GM12878 (cell line): ENCODE data around the gene SIGLEC5. TPM values are rescaled to one million over a fixed set of nuclear protein-coding genes. Genes with fewer than 3 reads are reported as not detected.

Source experiments
- CBX5 ChIP-seq: sonication (generic); IDR thresholded peaks from 2 replicates; pipeline ENCODE4 v1.6.1; 2016; ENCODE audit warnings: low read depth, moderate library complexity, mild to moderate bottlenecking, inconsistent platforms
- CEBPB ChIP-seq, 2 experiments: fragments of 150-350 bp in 1 of 2; IDR thresholded peaks; 2 replicates each; pipeline ENCODE4 v1.6.1; 2012 to 2014; ENCODE audit warnings: low read depth in 2 of 2, low read length in 2 of 2, borderline replicate concordance in 1 of 2, inconsistent platforms in 1 of 2
- MYC ChIP-seq: IDR thresholded peaks from 2 replicates; pipeline ENCODE4 v1.6.1; 2011; ENCODE audit warnings: mild to moderate bottlenecking, low read length, moderate library complexity, inconsistent platforms; ENCODE audit not compliant: insufficient read depth, insufficient replicate concordance, insufficient read length, severe bottlenecking
- NRF1 ChIP-seq: conservative IDR thresholded peaks from 2 replicates; pipeline ENCODE4 v1.6.1; 2011; ENCODE audit warnings: mild to moderate bottlenecking, low read depth, low read length, improper control_type of control experiment
- POLR2A ChIP-seq: IDR thresholded peaks from 2 replicates; pipeline ENCODE4 v1.6.1; 2011; ENCODE audit warnings: low read depth, mild to moderate bottlenecking, low read length
- POLR2AphosphoS5 ChIP-seq: IDR thresholded peaks from 2 replicates; pipeline ENCODE4 v1.6.1; 2011; ENCODE audit warnings: mild to moderate bottlenecking, low read length, inconsistent platforms
- SMAD1 ChIP-seq: fragments of 450-650 bp; IDR thresholded peaks from 2 replicates; pipeline ENCODE4 v1.6.1; 2018; ENCODE audit warnings: mild to moderate bottlenecking, low read depth; ENCODE audit not compliant: partially characterized antibody
- ZSCAN29 ChIP-seq: fragments of 450-650 bp; IDR thresholded peaks from 2 replicates; pipeline ENCODE4 v1.6.1; 2017; ENCODE audit warnings: mild to moderate bottlenecking, moderate library complexity
- polyA plus RNA-seq, 11 experiments: library from polyadenylated mRNA; depleted of rRNA in 4 of 11; unstranded in 6 of 11; stranded (reverse) in 5 of 11; fragments of >200 nt; fragmentation: Nextera tagmentation in 4 of 11; fragmentation: Illumina TruSeq in 1 of 11; extraction: Ambion mirVana in 4 of 11; extraction: Trizol in 1 of 11; gene quantifications; 1 replicate in 1 of 11; 2 replicates in 10 of 11; pipeline versions ENCODE4 v1.2.1 to v1.2.3, GENCODE V29; 2011 to 2016; ENCODE audit warnings: inconsistent platforms in 2 of 11, missing spikeins in 2 of 11, low read depth in 1 of 11
- total RNA-seq, 4 experiments: library from RNA; depleted of rRNA in 3 of 4; stranded (reverse); fragments of >200 nt in 3 of 4; fragmentation: Illumina TruSeq in 1 of 4; extraction: Trizol in 1 of 4; gene quantifications; 2 replicates each; pipeline versions ENCODE4 v1.2.1 to v1.2.3, GENCODE V29; 2013 to 2021
- TF ChIP-seq, protein P1 (sequence below): fragments of 450-650 bp; IDR thresholded peaks from 2 replicates; pipeline ENCODE4 v1.6.1; 2016; ENCODE audit warnings: mild to moderate bottlenecking, moderate library complexity, borderline replicate concordance
- TF ChIP-seq, protein P2 (sequence below): fragments of 450-650 bp; IDR thresholded peaks from 2 replicates; pipeline ENCODE4 v1.6.1; 2017; ENCODE audit warnings: mild to moderate bottlenecking
- TF ChIP-seq, protein P3 (sequence below): fragments of 150-350 bp; IDR thresholded peaks from 2 replicates; pipeline ENCODE4 v1.6.1; 2016; ENCODE audit warnings: low read depth, low read length
- TF ChIP-seq, protein P4 (sequence below): IDR thresholded peaks from 2 replicates; pipeline ENCODE4 v1.6.1; 2012; ENCODE audit warnings: low read depth, low read length, improper control_type of control experiment

Gene SIGLEC5
- total and polyA plus RNA-seq, 10 of the 15 experiments (the other 5 are each of a cell fraction or from before 2014, with no cell fraction given): 0.05 to 2.5 (median 1.4) TPM; not detected in 1

DNA sequence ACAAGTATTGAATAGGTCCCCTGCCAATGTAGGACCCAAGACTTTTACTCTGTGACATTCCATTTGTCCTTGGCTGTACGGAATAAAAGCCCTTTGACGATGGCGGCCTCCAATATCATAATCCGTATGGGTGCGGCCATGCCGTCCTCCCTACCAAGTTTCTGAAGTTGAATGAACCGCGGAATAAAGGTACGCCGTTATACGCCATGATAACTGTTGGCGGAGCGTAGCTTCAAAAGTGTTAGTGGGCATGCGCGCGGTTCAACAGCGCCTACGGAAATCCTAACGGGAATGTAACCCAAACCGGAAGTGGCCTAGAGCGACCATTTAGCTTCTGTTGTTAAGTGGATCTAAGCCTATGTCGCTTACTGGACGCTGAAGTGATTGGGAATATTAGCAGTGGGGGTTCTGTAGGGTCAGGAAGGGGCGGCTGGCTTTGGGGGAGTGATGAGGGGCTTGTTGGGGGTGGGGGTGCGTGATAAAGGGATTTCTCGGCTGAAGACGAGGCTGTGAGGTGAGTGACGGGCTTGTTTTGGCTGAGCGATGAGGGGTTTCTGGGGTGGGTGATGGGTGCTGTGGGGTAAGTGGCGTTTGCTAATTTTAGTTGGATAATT, 59.1 kb downstream of the SIGLEC5 start, which contains the start of gene ZNF175 (continued):
- TF ChIP-seq, protein P1, sequence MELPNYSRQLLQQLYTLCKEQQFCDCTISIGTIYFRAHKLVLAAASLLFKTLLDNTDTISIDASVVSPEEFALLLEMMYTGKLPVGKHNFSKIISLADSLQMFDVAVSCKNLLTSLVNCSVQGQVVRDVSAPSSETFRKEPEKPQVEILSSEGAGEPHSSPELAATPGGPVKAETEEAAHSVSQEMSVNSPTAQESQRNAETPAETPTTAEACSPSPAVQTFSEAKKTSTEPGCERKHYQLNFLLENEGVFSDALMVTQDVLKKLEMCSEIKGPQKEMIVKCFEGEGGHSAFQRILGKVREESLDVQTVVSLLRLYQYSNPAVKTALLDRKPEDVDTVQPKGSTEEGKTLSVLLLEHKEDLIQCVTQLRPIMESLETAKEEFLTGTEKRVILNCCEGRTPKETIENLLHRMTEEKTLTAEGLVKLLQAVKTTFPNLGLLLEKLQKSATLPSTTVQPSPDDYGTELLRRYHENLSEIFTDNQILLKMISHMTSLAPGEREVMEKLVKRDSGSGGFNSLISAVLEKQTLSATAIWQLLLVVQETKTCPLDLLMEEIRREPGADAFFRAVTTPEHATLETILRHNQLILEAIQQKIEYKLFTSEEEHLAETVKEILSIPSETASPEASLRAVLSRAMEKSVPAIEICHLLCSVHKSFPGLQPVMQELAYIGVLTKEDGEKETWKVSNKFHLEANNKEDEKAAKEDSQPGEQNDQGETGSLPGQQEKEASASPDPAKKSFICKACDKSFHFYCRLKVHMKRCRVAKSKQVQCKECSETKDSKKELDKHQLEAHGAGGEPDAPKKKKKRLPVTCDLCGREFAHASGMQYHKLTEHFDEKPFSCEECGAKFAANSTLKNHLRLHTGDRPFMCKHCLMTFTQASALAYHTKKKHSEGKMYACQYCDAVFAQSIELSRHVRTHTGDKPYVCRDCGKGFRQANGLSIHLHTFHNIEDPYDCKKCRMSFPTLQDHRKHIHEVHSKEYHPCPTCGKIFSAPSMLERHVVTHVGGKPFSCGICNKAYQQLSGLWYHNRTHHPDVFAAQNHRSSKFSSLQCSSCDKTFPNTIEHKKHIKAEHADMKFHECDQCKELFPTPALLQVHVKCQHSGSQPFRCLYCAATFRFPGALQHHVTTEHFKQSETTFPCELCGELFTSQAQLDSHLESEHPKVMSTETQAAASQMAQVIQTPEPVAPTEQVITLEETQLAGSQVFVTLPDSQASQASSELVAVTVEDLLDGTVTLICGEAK: peak; percentile 93
- TF ChIP-seq, protein P2, sequence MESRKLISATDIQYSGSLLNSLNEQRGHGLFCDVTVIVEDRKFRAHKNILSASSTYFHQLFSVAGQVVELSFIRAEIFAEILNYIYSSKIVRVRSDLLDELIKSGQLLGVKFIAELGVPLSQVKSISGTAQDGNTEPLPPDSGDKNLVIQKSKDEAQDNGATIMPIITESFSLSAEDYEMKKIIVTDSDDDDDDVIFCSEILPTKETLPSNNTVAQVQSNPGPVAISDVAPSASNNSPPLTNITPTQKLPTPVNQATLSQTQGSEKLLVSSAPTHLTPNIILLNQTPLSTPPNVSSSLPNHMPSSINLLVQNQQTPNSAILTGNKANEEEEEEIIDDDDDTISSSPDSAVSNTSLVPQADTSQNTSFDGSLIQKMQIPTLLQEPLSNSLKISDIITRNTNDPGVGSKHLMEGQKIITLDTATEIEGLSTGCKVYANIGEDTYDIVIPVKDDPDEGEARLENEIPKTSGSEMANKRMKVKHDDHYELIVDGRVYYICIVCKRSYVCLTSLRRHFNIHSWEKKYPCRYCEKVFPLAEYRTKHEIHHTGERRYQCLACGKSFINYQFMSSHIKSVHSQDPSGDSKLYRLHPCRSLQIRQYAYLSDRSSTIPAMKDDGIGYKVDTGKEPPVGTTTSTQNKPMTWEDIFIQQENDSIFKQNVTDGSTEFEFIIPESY: no peak
- TF ChIP-seq POLR2AphosphoS5 (peak; percentile 47; the same call in 1 of the 2 replicates), ZSCAN29 (no peak), CBX5 (no peak), CEBPB (IDR thresholded peaks at IDR 0.05; ENCODE audit: borderline replicate concordance in 1 of 2, low read depth in 2 of 2, low read length in 2 of 2) (no peak), NRF1 (peak; percentile 61), MYC (no peak), POLR2A (peak; percentile 48; the same call in 1 of the 2 replicates), SMAD1 (peak; percentile 21)
- TF ChIP-seq, protein P3, sequence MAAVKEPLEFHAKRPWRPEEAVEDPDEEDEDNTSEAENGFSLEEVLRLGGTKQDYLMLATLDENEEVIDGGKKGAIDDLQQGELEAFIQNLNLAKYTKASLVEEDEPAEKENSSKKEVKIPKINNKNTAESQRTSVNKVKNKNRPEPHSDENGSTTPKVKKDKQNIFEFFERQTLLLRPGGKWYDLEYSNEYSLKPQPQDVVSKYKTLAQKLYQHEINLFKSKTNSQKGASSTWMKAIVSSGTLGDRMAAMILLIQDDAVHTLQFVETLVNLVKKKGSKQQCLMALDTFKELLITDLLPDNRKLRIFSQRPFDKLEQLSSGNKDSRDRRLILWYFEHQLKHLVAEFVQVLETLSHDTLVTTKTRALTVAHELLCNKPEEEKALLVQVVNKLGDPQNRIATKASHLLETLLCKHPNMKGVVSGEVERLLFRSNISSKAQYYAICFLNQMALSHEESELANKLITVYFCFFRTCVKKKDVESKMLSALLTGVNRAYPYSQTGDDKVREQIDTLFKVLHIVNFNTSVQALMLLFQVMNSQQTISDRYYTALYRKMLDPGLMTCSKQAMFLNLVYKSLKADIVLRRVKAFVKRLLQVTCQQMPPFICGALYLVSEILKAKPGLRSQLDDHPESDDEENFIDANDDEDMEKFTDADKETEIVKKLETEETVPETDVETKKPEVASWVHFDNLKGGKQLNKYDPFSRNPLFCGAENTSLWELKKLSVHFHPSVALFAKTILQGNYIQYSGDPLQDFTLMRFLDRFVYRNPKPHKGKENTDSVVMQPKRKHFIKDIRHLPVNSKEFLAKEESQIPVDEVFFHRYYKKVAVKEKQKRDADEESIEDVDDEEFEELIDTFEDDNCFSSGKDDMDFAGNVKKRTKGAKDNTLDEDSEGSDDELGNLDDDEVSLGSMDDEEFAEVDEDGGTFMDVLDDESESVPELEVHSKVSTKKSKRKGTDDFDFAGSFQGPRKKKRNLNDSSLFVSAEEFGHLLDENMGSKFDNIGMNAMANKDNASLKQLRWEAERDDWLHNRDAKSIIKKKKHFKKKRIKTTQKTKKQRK: no peak
- TF ChIP-seq, protein P4, sequence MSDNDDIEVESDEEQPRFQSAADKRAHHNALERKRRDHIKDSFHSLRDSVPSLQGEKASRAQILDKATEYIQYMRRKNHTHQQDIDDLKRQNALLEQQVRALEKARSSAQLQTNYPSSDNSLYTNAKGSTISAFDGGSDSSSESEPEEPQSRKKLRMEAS: 0 out of 2 replicates have a peak, but pooled peaks have one; percentile 15
- TF ChIP-seq, all 136 proteins: peak for 40
